ENCODE measurements around the gene PHLPP1.

Gene PHLPP1

DNA sequence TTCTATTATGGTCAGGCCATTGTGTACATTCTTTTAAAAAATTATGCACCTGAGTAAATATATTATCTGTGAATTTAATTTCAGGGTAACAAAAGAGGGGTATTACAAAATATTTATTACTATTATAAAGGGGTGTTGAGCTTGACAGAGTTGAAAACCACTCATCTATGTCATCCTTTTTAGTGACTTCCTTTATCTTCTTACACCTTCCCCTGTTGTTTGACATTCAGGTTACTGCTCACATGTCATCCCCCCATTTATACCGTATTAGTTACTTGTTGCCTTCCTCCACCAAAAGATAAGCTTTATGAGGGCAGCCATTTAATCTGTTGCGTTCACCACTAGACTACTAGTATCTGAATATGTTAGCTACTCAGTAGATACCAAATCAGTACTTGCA lies 313.0 kb downstream of the PHLPP1 start:
- Histone ChIP-seq H3K79me2 (ENCODE audit: low read length) (no peaks in the 10 kb centered on the region), H4K20me1 (ENCODE audit: insufficient read depth, low read length) (no peaks in the 10 kb centered on the region), H3K9ac (ENCODE audit: low read length) (no peak overlapping the region), H2AFZ (ENCODE audit: low read length) (no peak overlapping the region), H3K4me1 (ENCODE audit: low read length) (no peaks in the 10 kb centered on the region), H3F3A (ENCODE audit: insufficient read depth, low read length) (no peaks in the 10 kb centered on the region), H3K9me3 (replicated peaks; ENCODE audit: insufficient read depth, low read length) (no peaks in the 10 kb centered on the region), H3K4me3 (ENCODE audit: low read length) (no peak overlapping the region), H3K27ac (ENCODE audit: low read length) (no peak overlapping the region), H3K9me2 (replicated peaks; ENCODE audit: insufficient read depth, low read length) (no peaks in the 10 kb centered on the region), H3K4me2 (ENCODE audit: low read depth, low read length) (no peak overlapping the region), H3K27me3 (replicated peaks; ENCODE audit: insufficient read depth, low read length) (no peaks in the 10 kb centered on the region), H3K36me3 (replicated peaks; ENCODE audit: insufficient read depth, low read length) (no peaks in the 10 kb centered on the region)
- no peak for DNase-seq
- TF ChIP-seq EZH2 (optimal IDR thresholded peaks at IDR 0.05; ENCODE audit: low read depth, low read length) (no peak), CTCF (IDR thresholded peaks at IDR 0.05; ENCODE audit: low read length) (no peak), EZH2phosphoT487 (IDR thresholded peaks at IDR 0.05; ENCODE audit: low read length) (no peak)
